Hepatocyte (in vitro differentiated cells): ENCODE data around the gene WDR53. TPM values are rescaled to one million over a fixed set of nuclear protein-coding genes. Genes with fewer than 3 reads are reported as not detected.
"Not testable (repeated sequence)": the region's sequence is repeated elsewhere in the genome, so short reads cannot be mapped to it uniquely, and the experiment has no call there.

ENCODE experiments used
- DNase-seq: peaks from one replicate; pipeline ENCODE4 v3.0.0-alpha.2; 2016; ENCODE audit warnings: low spot score
- H2AFZ ChIP-seq: fragments of 200-600 bp; sonication (generic); 2 replicates; pipeline ENCODE4 v1.6.0; 2016; ENCODE audit warnings: antibody characterized with exemption, mild to moderate bottlenecking
- H3K27ac ChIP-seq: fragments of 200-600 bp; sonication (generic); 2 replicates; pipeline ENCODE4 v1.5.1; 2016; ENCODE audit warnings: mild to moderate bottlenecking
- H3K27me3 ChIP-seq: fragments of 200-600 bp; sonication (generic); 2 replicates; pipeline ENCODE4 v1.6.1; 2016
- H3K36me3 ChIP-seq: fragments of 200-600 bp; sonication (generic); replicated peaks from 2 replicates; pipeline ENCODE4 v1.5.1; 2016; ENCODE audit warnings: low read depth; ENCODE audit not compliant: insufficient read depth
- H3K4me1 ChIP-seq: fragments of 200-600 bp; sonication (generic); 2 replicates; pipeline ENCODE4 v1.5.1; 2016; ENCODE audit warnings: mild to moderate bottlenecking, moderate library complexity; ENCODE audit not compliant: insufficient read depth
- H3K4me2 ChIP-seq: fragments of 200-600 bp; sonication (generic); 2 replicates; pipeline ENCODE4 v1.6.0; 2016
- H3K4me3 ChIP-seq: fragments of 200-600 bp; sonication (generic); 2 replicates; pipeline ENCODE4 v1.5.1; 2016; ENCODE audit warnings: mild to moderate bottlenecking
- H3K79me2 ChIP-seq: fragments of 200-600 bp; sonication (generic); 2 replicates; pipeline ENCODE4 v1.6.0; 2017; ENCODE audit warnings: mild to moderate bottlenecking
- H3K9me2 ChIP-seq: fragments of 200-600 bp; sonication (generic); replicated peaks from 2 replicates; pipeline ENCODE4 v1.6.0; 2017; ENCODE audit warnings: mild to moderate bottlenecking; ENCODE audit not compliant: insufficient read depth
- H3K9me3 ChIP-seq: fragments of 200-600 bp; sonication (generic); 2 replicates; pipeline ENCODE4 v1.5.1; 2016; ENCODE audit warnings: low read depth, mild to moderate bottlenecking
- H4K20me1 ChIP-seq: fragments of 200-600 bp; sonication (generic); 2 replicates; pipeline ENCODE4 v1.6.0; 2016; ENCODE audit warnings: mild to moderate bottlenecking; ENCODE audit not compliant: insufficient read depth, poor library complexity, severe bottlenecking
- CTCF ChIP-seq: fragments of 200-600 bp; sonication (generic); IDR thresholded peaks from 2 replicates; pipeline ENCODE4 v1.5.1; 2016; ENCODE audit warnings: antibody characterized with exemption, mild to moderate bottlenecking; ENCODE audit not compliant: poor library complexity
- EZH2 ChIP-seq: fragments of 200-600 bp; sonication (generic); IDR thresholded peaks from 2 replicates; pipeline ENCODE4 v1.6.1; 2016; ENCODE audit warnings: antibody characterized with exemption, mild to moderate bottlenecking, borderline replicate concordance
- EZH2phosphoT487 ChIP-seq: fragments of 200-600 bp; sonication (generic); IDR thresholded peaks from one replicate; pipeline ENCODE4 v1.6.1; 2018; ENCODE audit warnings: antibody characterized with exemption, mild to moderate bottlenecking, low read depth, moderate library complexity; ENCODE audit not compliant: unreplicated experiment, severe bottlenecking
- WGBS: methylation state at CpG from one replicate; pipeline ENCODE4 v1.1.6; 2016; ENCODE audit warnings: low lambda C conversion rate; ENCODE audit errors: missing lambda C conversion rate; 5-methylcytosine and 5-hydroxymethylcytosine counted together
- polyA plus RNA-seq: library from polyadenylated mRNA; unstranded; fragments of >200 nt; fragmentation: Nextera tagmentation; extraction: Ambion mirVana; gene quantifications from 2 replicates; pipeline ENCODE4 v1.2.1, GENCODE V29; 2016
- total RNA-seq: library from RNA; depleted of rRNA; stranded (reverse); fragments of >200 nt; gene quantifications from 2 replicates; pipeline ENCODE4 v1.2.3, GENCODE V29; 2014

WDR53 gene
- total RNA-seq (6.4 and 6.9 TPM in 2 replicates), polyA plus RNA-seq (7.2 and 8.8 TPM in 2 replicates)

GRCh38 chr3:196568246-196569002, at the start of gene WDR53, which contains the start of gene FBXO45:
WDR53 (minus strand) TSS chr3:196568554; CDS start chr3:196561475, 7,079 bp downstream.
FBXO45 (plus strand) TSS chr3:196568660; CDS start chr3:196568985, 325 bp downstream.
- H3K27ac ChIP-seq = peak within 1 kb of the TSS; percentile 82
- H3K4me1 ChIP-seq = peaks cover 9% of the 10 kb centered on the region
- H3K27me3 ChIP-seq = no peaks in the 10 kb centered on the region
- H3K4me3 ChIP-seq = peak within 1 kb of the TSS; percentile 82
- DNase-seq = peak; percentile 98
- under 1% methylated on average over 50 of the region's 87 CpGs for WGBS
- H3K36me3 ChIP-seq = no peaks in the 10 kb centered on the region
- H4K20me1 ChIP-seq = no peaks in the 10 kb centered on the region
- H3K9me3 ChIP-seq = no peaks in the 10 kb centered on the region
- TF ChIP-seq CTCF = no peak
- TF ChIP-seq EZH2 = no peak
- TF ChIP-seq EZH2phosphoT487 = no peak
- H2AFZ ChIP-seq = peak within 1 kb of the TSS; percentile 85
- H3K79me2 ChIP-seq = peaks cover 60% of the 10 kb centered on the region
- peak within 1 kb of the TSS; percentile 91 for H3K4me2 ChIP-seq
- no peaks in the 10 kb centered on the region for H3K9me2 ChIP-seq

- Histone ChIP-seq H4K20me1 (no peaks in the 10 kb centered on the region), H2AFZ (no peak overlapping the region)
Measured at GRCh38 chr3:196617256-196617655, 48.9 kb upstream of the WDR53 start.

DNA sequence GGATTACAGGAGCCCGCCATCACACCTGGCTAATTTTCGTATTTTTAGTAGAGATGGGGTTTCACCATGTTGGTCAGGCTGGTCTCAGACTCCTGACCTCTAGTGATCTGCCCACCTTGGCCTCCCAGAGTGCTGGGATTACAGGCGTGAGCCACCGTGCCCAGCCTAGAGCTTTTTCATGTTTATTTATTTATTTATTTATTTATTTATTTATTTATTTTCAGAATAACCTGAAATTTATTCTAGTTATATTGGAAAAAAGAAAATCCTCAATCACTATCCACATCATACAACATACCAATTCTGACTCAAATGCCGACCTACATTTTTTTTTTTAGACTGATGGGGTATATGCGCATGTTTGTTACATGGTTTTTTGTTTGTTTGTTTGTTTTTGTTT, 46.9 kb upstream of the WDR53 start:
- H3K4me2 ChIP-seq, H3K27me3 ChIP-seq, H3K27ac ChIP-seq, H3K79me2 ChIP-seq, H3K4me3 ChIP-seq, H3K9me2 ChIP-seq, H3K9me3 ChIP-seq, H3K4me1 ChIP-seq, H3K36me3 ChIP-seq, H2AFZ ChIP-seq, DNase-seq, H4K20me1 ChIP-seq: not testable (repeated sequence)
- WGBS = 96% methylated on average over 6 of the region's 6 CpGs

More at GRCh38 chr3:196617256-196617655, 48.9 kb upstream of the WDR53 start:
- 80% methylated on average over 5 of the region's 5 CpGs for WGBS
- TF ChIP-seq EZH2phosphoT487 = no peak
- no peak for TF ChIP-seq EZH2
- TF ChIP-seq CTCF = no peak
- no peak for DNase-seq
- Histone ChIP-seq H3K9me3 (no peaks in the 10 kb centered on the region), H3K27me3 (no peaks in the 10 kb centered on the region), H3K27ac (no peak overlapping the region), H3K4me2 (no peak overlapping the region), H3K4me3 (no peak overlapping the region), H3K9me2 (no peaks in the 10 kb centered on the region), H3K79me2 (no peaks in the 10 kb centered on the region), H3K36me3 (no peaks in the 10 kb centered on the region), H3K4me1 (no peaks in the 10 kb centered on the region)

GRCh38 chr3:196611761-196612483, 43.6 kb upstream of the WDR53 start:
- Histone ChIP-seq H4K20me1 (no peaks in the 10 kb centered on the region), H3K4me3 (no peak overlapping the region), H3K9me2 (no peaks in the 10 kb centered on the region), H3K4me1 (no peaks in the 10 kb centered on the region), H3K36me3 (no peaks in the 10 kb centered on the region), H3K4me2 (no peak overlapping the region), H3K9me3 (peaks cover 3% of the 10 kb centered on the region), H3K79me2 (no peaks in the 10 kb centered on the region), H3K27ac (no peak overlapping the region), H2AFZ (no peak overlapping the region), H3K27me3 (no peaks in the 10 kb centered on the region)
- WGBS = 73% methylated on average over 10 of the region's 10 CpGs
- no peak for DNase-seq
- TF ChIP-seq EZH2phosphoT487 (no peak), CTCF (no peak), EZH2 (no peak)
